ENCODE measurements around the gene ZNF148. TPM values are rescaled to one million over a fixed set of nuclear protein-coding genes. Genes with fewer than 3 reads are reported as not detected.

Gene ZNF148
- total RNA-seq, 4 donors from 2014 or later, result 17.0 to 34.9 (median 20.0) TPM

DNA sequence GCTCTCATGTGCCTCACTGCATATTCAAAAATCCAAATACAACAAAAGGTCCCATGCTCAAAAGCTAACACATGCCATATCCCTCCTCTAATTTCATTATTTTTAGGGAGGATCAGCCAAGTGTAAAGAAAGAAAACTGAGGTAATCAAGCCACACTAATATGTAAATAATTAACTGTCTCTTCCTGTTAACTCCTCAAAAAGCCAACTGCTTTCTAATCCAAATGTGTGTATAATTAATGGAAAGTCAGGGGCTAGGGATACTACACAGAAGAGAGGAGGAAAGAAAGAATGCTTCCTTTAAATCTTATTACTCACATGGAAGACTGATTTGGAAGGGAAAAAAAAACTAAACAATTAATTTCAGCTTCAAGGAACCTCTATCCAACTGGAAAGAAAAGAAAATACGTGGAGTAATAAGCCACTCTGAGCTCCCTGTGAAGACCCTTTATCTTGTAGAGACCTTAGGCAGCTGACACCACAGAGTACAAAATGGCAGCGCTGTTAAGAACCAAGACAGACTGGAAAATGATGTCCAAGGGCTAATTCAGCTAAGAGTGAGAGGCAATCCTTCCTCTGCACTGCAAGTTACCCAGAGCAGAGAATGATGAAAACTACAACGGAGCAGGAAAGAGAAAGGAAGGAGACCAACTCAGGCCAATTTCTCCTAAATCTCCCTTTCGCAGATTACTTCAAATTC lies 56.8 kb downstream of the ZNF148 start:
- Histone ChIP-seq H3K4me3 (no peak overlapping the region), H3K27me3 (no peaks in the 10 kb centered on the region), H3K4me1 (peaks cover 0 to 6% of the 10 kb centered on the region in 2 donors), H3K9me3 (no peaks in the 10 kb centered on the region), H3K36me3 (no peaks in the 10 kb centered on the region), H3K27ac (no peak overlapping the region)
- ATAC-seq, result no peak
- intact Hi-C loops (cut with DNase I; ENCODE audit: low total_unique reads) (no loop called here), in situ Hi-C loops (cut with MboI; ENCODE audit: low sequenced_read_pairs in 4 of 4) (no loop called here)
- no peak for DNase-seq
- TF ChIP-seq, protein P1, sequence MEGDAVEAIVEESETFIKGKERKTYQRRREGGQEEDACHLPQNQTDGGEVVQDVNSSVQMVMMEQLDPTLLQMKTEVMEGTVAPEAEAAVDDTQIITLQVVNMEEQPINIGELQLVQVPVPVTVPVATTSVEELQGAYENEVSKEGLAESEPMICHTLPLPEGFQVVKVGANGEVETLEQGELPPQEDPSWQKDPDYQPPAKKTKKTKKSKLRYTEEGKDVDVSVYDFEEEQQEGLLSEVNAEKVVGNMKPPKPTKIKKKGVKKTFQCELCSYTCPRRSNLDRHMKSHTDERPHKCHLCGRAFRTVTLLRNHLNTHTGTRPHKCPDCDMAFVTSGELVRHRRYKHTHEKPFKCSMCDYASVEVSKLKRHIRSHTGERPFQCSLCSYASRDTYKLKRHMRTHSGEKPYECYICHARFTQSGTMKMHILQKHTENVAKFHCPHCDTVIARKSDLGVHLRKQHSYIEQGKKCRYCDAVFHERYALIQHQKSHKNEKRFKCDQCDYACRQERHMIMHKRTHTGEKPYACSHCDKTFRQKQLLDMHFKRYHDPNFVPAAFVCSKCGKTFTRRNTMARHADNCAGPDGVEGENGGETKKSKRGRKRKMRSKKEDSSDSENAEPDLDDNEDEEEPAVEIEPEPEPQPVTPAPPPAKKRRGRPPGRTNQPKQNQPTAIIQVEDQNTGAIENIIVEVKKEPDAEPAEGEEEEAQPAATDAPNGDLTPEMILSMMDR (IDR thresholded peaks at IDR 0.05 in 4 of 5, conservative IDR thresholded peaks at IDR 0.05 in 1 of 5), result no peak
- TF ChIP-seq POLR2A (IDR thresholded peaks at IDR 0.05), result no peak

GRCh38 chr3:125317761-125318160 lies 57.4 kb downstream of the ZNF148 start:
- ATAC-seq (no peak), DNase-seq (no peak)
- no peak for TF ChIP-seq POLR2A (IDR thresholded peaks at IDR 0.05)
- TF ChIP-seq, protein P1 (IDR thresholded peaks at IDR 0.05 in 4 of 5, conservative IDR thresholded peaks at IDR 0.05 in 1 of 5), result no peak
- in situ Hi-C loops (cut with MboI; ENCODE audit: low sequenced_read_pairs in 4 of 4), result no loop called here
- Histone ChIP-seq H3K27ac (no peak overlapping the region), H3K9me3 (no peaks in the 10 kb centered on the region), H3K4me1 (peaks cover 0 to 6% of the 10 kb centered on the region in 2 donors), H3K36me3 (peaks cover 0 to 3% of the 10 kb centered on the region in 2 donors), H3K4me3 (no peak overlapping the region), H3K27me3 (no peaks in the 10 kb centered on the region)
- intact Hi-C loops (cut with DNase I; ENCODE audit: low total_unique reads), result no loop called here

DNA sequence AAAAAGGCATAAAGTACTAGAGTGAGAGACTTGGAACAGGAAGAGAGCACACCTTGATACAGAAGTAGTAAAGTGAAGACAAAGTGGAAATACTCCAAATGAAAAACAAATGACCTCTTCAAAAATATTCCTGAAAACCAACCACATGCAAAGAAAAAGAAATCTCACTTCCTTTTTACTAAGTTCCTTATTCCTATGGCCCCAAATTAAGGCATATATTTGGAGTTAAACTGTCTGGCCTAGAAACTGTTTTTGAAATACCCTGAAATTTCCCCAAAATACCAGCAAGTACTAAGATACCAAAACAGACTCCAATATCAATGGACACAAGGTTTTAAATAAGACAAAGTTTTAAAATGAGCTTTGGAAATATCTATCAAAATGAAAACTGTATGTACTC lies 58.2 kb downstream of the ZNF148 start:
- ATAC-seq, result no peak
- intact Hi-C loops (cut with DNase I; ENCODE audit: low total_unique reads), result no loop called here
- Histone ChIP-seq H3K4me3 (no peak overlapping the region), H3K27ac (no peak overlapping the region), H3K9me3 (no peaks in the 10 kb centered on the region), H3K27me3 (no peaks in the 10 kb centered on the region), H3K36me3 (peaks cover 0 to 9% of the 10 kb centered on the region in 2 donors), H3K4me1 (peaks cover 0 to 6% of the 10 kb centered on the region in 2 donors)
- TF ChIP-seq, protein P1 (IDR thresholded peaks at IDR 0.05 in 4 of 5, conservative IDR thresholded peaks at IDR 0.05 in 1 of 5), result no peak
- no peak for TF ChIP-seq POLR2A (IDR thresholded peaks at IDR 0.05)
- in situ Hi-C loops (cut with MboI; ENCODE audit: low sequenced_read_pairs in 4 of 4), result no loop called here
- no peak for DNase-seq

- H3K36me3 ChIP-seq, result peaks cover 0 to 9% of the 10 kb centered on the region in 2 donors
- DNase-seq (no peak), ATAC-seq (no peak)
- intact Hi-C loops (cut with DNase I; ENCODE audit: low total_unique reads) (no loop called here), in situ Hi-C loops (cut with MboI; ENCODE audit: low sequenced_read_pairs in 4 of 4) (no loop called here)
- no peak overlapping the region for H3K27ac ChIP-seq
- no peak for TF ChIP-seq POLR2A (IDR thresholded peaks at IDR 0.05)
- TF ChIP-seq, protein P1 (IDR thresholded peaks at IDR 0.05 in 4 of 5, conservative IDR thresholded peaks at IDR 0.05 in 1 of 5), result no peak
- no peak overlapping the region for H3K4me3 ChIP-seq
- H3K27me3 ChIP-seq, result no peaks in the 10 kb centered on the region
- peaks cover 0 to 6% of the 10 kb centered on the region in 2 donors for H3K4me1 ChIP-seq
- no peaks in the 10 kb centered on the region for H3K9me3 ChIP-seq
Measured at GRCh38 chr3:125316246-125316645, 58.9 kb downstream of the ZNF148 start.
